ENCODE measurements around the gene ADORA1.

Gene ADORA1

DNA sequence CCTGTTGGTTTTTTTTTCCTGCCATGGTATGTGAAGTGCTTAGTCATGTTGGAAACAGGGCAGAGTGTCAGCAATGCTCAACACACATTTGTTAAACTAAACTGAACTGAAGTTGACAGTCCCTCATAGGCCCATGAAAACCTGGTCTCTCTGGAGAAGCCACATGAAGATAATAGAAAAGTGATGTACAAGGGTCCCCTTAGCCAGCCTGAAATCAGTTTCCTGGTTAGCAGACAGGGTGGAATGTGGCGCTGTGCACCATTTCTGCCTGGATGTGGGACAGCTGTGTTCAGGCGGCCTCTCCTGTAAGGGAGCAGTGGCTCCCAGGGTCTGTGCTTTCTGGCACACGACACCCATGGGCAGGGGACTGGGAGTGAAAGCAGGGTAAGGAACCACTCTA lies 68.8 kb downstream of the ADORA1 start:
- DNase-seq, result no peak

DNA sequence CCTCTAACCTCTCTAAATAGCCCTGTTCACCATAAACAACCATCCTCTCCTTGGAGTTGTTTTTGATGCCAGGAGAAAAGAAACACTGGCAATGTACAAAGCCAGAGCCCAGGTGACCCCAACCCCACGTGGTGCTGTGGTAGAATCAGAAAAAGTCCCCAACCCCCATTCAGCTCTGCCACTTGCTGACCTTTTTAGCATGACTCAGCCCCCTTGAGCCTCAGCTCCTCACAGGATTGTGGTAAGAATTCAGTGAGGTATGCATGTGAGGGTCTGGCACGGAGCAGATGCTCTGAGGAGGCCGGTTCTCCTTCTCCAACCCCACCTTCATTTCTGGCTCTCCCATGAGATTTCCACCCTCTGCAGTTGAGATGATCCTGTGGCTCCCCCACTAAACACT lies 70.1 kb downstream of the ADORA1 start:
- no peak for DNase-seq

DNA sequence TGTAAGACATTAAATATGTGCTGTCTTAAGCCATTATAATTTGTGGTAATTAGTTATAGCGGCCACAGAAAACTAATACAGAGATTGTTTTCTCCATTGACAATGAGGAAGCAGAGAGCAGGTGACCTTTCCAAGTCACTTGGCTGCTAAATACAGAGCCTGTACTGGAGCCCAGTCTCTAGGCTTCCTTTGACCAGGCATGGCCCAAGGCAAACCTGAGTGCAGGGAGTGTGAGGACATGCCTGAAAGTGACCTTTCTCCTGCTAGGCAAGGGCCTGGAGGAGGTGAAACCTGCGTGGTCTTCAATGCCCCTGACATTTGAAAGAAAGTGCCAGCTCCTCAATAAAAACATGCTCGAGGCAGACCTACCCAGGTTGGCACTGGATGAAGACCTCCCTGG lies 71.5 kb downstream of the ADORA1 start:
- no peak for DNase-seq

DNA sequence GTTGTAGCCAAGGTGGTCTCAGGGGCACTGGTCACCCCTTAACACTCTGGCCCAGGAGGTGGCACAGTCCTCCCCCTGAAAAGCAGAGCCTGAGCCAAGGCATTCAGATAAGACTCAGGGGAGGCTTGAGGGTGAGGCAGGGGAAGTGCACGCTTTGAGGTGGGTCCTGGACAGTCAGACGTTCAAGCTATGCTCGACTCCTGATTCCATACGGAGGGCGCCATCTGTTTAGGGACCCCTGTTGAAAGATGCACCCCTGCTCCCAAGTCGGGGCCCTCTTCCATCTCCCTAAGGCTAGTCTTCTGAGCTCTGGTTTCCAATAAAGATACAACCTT lies 71.9 kb downstream of the ADORA1 start:
- DNase-seq, result no peak

DNA sequence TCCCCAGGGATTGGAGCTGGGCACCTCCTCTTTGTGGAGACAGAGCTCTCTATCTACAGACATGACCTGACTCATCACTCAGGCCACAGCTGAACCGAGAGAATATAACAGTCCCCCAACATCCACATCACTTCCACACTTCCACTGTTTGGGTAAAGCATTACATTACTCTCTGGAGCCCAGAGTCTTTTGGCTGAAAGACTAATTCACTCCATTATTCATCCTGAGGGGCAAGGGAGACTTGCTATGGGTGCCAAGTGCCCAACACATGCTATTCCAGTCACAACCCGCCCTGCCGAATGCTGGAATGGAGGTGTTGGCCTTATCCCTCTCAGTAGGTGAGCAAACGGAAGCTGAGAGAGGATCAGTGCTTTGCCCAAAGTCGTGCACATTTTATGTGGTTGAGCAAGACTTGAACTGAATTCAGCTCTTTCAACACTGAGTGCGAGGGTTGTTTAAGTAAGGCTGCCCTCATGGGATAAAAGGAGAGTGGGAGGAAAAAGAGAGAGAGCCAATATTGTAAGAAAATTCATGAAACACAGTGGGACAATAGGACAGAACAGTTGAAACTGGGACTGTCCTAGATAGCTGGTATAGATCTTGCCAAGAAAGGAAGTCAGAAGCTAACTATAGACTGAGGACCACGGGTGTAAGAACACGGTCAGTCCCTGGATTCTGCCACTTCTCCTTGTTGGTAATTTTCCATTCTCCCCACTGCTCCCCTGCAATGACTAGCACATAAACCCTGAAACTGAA lies 72.5 kb downstream of the ADORA1 start:
- DNase-seq, result no peak

DNA sequence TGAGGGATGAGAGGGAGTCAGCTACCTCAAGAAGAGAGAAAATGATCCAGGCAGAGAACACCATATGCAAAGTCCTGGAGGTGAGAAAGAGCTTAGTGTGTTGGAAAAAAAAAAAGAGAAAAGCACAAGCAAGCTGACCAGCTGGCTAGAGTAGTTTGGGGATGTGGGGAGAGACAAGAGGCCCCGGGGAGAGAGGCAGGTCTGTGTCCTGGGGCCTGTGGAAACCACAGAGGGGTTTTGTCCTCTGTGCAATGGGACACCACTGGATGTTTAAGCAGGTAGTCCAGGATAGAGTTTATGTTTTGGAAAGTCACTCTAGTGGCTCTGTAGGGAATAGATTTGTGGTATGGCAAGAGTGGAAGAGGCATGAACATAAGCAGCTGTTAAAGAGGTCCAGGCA lies 73.4 kb downstream of the ADORA1 start:
- DNase-seq, result no peak

DNA sequence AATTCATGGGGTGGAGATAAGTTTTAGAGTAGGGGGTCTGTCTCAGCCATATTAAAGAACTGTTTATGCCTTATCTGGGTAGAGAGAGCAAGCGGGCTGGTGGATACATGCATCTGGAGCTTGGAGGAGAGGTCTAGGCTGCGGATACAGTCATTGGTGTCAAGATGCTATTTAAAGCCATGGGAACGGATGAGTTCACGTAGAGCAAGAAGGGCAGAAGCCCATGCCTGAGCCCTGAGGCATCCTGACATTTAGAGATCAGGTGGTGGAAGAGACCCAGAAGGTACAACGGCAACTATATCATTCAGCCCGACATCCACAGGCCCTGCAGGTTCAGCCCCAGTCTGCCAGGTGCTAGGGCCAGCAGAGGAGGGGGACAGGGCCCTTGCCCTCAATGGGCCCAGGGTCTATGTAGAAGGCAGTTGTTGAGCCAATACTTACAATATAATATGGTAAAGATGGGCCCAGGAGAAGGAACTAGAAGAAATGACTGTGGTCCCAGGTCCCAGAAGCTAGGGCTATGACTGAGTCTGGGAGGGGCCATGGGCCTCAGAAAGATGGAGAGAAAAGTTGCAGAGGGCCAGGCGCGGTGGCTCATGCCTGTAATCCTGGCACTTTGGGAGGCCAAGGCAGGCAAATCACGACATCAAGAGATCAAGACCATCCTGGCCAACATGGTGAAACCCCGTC lies 74.1 kb downstream of the ADORA1 start:
- DNase-seq, result no peak

DNA sequence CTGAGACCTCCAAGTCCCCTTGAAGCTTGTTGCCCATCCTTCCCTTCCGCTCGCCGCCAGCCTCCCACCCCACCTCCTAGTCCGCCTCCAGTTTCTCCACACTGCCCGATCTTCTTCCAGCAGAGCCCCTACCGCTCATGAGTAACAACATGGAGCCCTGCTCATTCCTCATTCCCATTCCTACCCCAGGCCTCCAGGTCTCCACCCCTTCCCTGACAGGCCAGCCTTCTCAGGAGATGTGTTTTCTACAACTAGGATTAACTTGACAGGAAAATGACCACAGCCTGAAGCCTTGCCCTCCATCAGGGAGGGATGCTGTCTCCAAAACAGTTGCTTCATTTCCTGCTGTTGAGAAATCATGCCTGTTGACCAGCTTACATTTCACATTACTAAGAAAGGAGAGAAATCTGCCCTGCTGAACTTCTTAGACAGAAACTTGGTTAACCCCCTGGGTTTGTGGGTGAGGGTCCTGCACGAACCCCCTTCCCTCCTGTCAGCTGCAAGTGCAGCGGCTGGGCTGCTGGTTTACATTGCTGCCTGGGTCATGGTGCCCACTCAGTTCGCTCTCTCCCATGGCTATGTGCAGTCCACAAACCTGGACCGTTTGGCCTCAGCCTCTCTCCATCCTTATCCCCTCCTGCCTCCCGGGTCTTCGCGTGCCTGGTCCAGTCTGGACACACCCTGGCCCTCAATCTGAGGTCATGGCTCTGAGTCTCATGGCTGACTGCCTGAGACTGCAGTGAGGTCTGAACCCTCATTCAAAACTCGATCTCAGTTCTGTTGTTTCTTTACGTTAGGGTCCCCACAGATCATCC lies 75.1 kb downstream of the ADORA1 start:
- no peak for DNase-seq

DNA sequence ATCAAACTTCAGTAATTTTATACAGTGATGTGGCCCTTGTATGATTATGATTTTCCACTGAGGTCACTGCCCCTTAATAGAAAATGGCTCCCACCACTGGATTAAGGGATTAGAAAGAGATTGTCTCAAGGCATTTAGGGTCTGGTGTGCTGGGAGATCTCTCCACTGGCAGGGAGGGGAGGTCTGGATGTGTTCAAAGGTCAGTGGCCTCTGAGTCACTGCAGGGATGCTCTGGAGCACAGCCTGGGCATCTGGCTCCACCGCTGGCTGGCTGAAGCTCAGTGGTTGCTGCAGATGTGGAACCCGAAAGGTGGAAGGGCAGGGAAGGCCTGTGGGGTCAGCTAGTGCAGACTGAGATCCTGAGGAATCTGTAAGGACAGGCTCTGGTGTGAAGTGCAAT lies 77.2 kb downstream of the ADORA1 start:
- DNase-seq, result no peak

DNA sequence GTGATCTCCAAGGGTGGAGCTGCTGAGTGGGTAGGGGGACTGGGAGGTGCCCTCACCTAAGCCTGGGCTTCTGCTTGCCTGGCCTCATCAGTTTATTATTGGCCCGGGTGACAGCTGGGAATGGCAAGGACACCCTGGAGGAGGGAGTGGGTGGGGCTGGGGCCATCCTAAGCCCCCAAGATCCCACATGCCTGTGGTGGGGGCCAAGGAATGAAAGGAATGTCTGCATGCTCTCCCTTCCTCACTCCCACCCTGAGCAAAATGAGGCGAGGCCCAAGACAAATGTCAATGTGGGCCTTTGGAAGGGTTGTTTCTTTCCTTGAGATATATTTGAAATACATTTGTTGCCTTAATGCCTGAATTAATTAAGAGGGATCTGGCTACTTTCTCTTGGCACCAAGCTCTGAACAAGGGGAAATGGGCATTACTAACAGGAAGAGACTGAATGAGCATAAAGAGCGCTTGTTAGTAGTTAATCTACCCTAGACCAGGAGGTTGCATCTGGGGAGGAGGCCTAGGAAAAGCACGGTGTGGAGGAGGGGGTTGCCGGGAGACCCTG lies 78.7 kb downstream of the ADORA1 start:
- no peak for DNase-seq

DNA sequence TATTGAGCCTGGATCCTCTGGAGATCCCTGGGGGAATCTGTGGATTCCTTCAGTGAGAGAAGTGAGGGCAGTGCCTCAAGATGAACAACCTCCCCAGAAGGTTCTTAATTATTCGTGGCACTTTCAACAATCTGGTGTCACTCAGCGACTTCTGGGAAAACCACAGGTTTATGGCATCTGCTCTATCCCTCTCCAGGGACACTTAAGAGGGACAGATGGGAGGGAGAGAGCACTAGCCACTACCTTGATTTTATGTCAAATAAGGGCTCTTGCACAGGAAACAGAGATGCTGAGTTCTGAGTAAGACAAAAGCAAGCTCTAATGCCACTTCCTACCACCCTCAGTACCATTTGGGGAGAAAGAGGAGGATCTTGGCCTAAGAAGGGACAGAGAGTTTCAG lies 80.2 kb downstream of the ADORA1 start:
- DNase-seq, result no peak

DNA sequence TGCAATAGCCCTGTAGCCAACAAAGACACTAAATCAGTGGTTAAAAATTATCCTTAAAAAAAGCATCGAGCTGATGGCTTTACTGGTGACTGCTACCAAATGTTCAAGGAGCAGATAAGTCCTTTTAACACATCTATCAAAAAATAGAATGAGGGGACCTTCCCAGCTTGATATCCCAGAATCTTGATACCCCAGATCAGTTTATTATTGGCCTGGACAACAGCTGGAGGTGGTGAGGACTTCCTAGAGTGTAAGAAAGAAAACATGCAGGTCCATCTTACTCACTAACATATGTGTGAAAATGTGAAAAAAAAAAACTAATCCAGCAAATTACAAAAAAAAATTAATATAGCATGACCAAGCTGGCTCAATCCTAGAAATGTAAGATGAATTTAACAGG lies 80.7 kb downstream of the ADORA1 start:
- no peak for DNase-seq

DNA sequence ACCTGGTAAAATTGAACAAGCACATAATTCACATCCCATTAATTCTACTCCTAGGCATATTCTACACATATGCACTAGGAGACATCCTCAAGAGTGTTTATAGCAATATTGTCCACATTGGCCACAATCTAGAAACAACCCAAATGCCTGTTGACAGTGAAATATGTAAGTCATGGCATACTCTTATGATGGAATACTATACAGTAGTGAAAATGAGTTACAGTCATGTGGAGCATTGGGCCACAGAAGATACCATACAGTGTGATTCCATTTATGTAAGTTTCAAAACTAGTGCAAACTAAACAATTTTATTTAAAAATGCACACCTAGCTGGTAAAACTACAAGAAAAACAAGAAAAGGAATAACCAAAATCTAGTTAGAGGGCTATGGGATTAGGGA lies 82.8 kb downstream of the ADORA1 start:
- DNase-seq, result no peak

DNA sequence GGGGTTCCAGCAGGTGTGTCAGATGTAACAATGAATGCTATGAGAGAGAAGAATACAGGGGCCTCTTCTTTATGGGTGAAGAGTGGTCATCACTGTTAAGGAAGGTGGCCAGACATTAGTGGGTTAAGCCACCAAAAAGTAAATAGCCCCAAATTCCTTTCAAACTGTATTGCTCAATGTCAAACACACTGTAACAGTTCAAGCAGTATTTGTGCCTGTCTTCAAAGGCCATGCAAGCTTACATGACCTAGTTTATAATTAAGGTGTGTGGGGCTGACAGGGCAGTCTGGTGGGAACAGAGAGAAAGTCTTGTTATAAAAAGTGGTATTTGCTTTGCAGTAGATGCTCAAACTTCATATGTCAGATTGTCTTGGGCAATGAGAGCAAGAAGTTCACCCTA lies 83.5 kb downstream of the ADORA1 start:
- DNase-seq, result no peak

DNA sequence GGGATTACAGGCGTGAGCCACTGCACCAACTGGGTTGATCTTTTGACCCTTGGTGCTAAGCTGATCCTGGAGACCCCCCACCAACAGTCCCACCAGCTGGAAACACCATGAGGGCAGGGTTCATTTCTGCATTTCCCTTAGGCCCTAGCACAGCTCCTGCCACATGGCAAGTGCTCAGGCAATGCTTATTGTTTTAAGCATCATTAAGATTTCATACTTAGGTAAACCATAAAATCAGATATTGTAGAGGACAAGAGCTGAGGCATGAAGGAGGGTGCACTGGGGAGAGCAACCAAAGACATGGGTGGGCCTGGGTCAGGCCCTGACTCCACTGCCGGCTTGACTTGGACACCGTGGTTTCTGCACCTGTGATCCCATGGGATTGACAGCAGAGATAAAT lies 84.3 kb downstream of the ADORA1 start:
- DNase-seq, result no peak

DNA sequence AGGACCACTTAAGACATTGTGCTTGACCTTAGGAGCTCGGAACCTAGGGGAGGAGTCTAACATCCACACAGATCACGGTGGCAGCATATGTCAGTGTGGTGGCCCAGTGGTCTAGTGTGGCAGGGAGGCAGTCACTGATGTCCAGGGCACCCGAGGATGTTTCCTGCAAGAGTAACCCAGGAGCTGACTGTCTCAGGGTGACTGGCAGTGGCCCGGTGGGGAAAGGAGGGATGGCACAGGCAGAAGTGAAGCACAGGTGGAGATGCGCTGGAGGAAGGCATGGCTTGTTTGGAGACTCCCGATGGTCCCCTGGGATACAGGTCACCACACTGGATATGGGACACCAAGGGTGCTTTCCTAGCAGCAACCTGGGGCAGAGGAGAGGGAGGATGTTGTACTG lies 85.6 kb downstream of the ADORA1 start:
- no peak for DNase-seq

DNA sequence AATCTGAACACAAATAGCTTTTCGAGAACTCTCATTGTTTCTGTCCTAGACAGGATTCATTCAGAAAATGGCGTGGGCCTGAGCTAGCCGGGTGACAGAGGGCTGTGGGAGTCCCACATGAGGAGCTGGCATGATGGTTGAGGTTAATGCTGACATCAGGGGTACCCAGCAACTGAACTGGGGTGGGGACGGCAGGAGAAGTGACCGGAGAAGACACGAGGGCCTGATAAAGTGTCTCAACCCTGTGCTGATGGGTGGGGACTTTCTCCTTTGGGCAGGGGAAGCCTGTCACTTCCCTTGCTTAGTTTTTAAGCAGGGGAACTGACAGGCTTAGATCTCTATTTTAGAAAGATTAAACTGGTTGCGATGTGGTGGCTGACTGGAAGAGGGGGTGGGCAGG lies 87.3 kb downstream of the ADORA1 start:
- DNase-seq, result no peak

DNA sequence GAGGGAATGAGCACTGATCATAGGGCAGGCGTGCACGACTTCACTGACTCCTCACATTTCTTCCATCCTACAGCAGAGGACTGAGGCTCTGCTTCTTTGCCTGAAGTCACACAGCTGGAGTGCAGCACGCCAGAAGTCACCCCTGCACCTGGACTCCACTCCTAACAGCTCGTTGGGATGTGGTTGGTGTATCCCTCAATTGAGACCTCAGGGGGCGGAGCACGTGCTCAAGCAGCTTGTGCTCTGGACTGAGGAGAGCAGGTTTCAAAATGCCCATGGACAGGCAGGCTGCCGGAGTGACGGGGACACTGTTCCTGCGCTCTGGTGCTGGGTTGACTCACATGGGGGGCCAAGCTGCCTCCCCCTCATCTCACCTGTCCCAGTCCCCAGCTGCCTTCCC lies 88.0 kb downstream of the ADORA1 start:
- no peak for DNase-seq

DNA sequence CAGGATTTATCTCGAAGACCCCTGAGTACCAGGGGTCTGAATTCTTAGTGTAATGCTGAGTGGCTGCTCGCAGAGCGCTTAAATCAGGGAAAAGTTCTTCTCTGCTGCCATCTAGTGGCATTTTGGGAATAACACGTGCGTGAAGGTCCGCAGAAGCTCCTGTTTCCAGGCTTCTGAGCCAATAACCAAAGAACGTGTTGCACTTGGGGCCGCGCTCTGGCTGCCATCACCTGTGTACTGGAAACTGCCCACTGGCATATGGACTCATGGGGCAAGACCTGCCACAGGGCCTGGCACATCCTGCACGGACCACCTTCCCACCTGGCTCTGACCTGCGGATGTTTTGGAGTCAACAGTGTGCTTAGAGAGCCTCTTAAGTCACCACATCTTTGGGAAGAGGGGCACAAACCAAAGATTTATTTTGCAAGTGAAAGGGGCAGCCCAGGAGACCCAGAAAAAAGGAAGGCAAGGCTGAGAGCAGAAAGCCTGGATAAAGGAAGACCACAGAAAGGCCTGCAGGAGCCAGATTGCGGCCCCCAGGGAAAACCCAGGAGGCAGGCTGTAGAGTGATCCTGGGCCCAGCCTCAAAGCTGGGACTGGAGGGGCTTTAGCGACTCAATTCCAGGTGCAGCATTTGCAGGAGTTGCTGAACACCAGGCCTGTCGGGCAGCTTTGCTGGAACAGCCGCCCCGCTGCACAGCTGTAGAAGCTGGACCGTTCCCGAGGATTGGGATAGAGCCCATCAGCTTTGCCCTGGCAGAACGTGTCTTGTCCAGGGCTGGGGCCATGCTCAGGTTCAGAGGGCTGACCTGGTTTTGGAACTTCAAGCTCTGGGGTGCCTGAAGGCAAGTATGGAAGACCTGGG lies 89.0 kb downstream of the ADORA1 start:
- DNase-seq, result peak in 5 of 6 experiments; percentile 3 to 60 (median 19)
